NCI-H748 (cell line): ENCODE measurements around the gene APRT.

Source experiments
- DNase-seq: peaks from one replicate; lab custom pipeline; 2025; ENCODE audit not compliant: unreplicated experiment; lab: John Stamatoyannopoulos, UW

The APRT gene

GRCh38 chr16:88842308-88842756, 30.6 kb upstream of the APRT start:
- no peak for DNase-seq

- no peak for DNase-seq
Measured at GRCh38 chr16:88841521-88842307, 30.0 kb upstream of the APRT start.

GRCh38 chr16:88840600-88841215, 29.0 kb upstream of the APRT start:
- DNase-seq = no peak

DNA sequence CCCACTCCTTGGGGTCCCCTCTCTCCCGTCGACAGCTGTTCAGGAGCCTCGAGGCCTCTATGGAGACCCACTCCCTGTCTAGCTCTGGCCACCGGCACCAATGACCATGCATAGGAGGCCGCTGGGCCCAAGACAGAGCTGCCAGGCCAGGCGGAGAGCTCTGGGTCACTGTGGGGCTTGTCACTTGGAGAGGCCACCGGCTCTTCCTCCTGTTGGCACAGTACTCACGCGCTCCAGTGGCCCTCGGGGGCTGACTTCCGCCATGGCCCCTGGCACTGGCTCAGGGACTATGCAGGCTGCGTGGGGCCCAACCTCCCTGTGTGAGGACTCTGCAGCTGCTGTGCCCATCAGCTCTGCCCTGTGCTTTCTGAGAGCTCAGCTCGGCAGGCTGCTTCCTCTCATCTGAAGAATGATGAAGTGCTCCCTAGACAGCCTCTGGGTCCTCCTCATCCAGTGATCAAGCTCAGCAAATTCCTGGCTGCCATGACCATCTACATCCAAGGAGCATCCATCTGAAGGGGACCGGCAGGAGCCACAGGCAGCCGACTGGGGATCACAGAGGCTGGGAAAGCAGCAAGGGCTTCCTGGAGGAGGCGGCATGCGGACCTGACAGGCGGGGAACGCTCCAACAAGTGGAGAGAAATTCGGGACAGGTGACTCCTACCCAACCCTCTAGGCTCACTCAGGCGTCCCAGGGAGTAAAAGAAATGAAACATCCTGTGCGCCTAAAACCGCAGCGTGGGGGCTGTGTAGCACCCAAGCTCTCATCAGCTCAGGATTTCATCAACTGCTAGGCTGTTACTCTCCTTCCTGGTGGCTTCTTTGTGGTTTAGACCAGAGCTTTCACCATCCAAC, 28.2 kb upstream of the APRT start:
- DNase-seq = no peak

DNA sequence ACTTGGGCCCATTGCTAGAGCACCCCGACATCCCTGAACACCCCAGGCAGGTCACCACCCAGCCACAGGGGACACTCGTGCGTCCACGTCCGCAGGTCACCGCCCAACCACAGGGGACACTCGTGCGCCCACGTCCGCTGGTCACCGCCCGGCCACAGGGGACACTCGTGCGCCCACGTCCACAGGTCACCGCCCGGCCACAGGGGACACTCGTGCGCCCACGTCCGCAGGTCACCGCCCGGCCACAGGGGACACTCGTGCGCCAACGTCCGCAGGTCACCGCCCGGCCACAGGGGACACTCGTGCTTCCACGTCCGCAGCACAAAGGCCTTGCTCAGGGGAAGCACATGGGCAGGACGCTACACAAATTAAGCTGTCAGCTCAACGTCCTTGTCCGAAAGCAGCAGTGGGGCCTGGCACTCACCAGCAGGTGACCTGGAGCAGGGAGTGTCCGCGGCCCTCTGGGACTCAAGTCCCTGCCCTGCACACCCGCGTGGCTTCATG, 27.4 kb upstream of the APRT start:
- DNase-seq = no peak

- no peak for DNase-seq
Measured at GRCh38 chr16:88838566-88838965, 26.8 kb upstream of the APRT start.

- no peak for DNase-seq
Measured at GRCh38 chr16:88837806-88838205, 26.1 kb upstream of the APRT start.

GRCh38 chr16:88836791-88837190, 25.1 kb upstream of the APRT start:
- no peak for DNase-seq

- DNase-seq = no peak
Measured at GRCh38 chr16:88835818-88836217, 24.1 kb upstream of the APRT start.

DNA sequence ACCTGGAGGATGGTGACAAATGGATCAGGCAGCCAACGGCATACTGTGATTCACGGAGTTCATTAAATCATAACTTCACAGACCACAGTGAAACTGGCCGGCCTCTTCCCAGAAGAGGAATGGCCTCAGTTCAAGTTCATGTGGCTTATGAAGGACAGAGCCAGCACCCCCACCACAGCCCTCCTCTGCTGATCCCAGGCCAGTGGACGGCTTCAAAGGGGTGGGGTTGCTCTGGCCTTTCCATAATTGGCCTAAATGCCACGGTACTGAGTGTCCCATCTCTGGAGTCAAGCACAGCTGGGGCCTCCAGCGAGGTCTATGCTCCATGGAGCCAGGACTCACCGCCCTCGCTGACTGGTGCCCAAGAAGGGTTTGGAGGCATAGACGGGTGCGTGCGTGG, 23.7 kb upstream of the APRT start:
- no peak for DNase-seq

DNA sequence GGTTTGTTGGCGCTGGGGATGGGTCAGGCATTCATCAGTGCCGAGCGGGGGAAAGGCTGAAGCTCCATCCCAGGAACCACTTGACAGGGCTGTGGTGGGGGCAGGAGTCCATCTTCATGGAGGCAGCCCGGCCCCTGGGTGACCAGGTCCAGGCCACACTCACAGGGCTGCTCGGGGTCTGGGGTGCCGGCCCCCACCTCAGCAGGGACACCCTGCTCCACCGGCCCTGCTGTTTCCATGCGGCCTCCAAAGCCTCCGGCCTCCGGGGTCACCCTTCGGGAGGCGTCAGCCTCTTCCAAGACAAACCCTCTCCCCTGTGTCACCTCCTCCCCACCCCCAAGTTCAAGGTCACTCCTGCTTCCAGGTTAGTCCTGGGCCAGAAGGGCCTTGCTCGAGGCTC, 22.9 kb upstream of the APRT start:
- no peak for DNase-seq

DNA sequence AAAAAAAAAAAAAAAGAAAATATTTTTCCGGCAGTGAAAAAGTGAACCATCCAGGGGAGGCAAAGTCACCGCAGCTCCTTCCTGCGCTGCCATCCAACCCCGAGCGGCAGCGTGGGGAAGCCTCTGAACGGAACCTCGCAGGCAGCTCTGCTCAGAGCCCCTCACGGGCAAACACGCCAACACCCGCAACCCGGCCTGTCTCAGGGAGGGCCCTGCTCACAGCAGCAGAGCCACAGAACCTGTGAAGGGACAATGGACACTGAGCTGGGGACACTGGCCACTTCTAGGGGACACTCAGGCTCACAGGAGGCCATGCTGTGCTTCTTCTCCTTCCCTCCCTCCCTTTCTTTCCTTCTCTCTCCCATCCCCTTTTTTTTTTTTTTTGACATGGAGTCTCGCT, 21.4 kb upstream of the APRT start:
- no peak for DNase-seq

- no peak for DNase-seq
Measured at GRCh38 chr16:88831838-88832237, 20.1 kb upstream of the APRT start.

DNA sequence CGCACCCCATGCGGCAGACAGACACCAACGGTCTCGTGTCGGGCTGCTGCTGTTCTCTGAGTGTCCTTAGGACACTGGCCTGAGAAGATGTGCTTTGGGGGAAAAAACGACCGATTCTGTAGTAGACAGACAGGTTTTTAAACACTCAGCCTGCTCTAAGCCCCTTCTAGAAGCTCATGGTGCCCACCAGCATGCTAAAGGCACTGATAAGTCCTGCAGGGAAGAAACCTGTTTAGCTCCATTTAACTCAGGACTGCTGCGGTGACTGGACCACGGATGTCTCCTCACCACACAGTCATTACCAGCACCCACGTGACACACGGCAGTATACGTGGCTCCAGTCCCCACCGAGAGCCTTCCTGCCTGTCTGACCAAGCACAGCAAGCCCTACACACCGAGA, 19.1 kb upstream of the APRT start:
- no peak for DNase-seq

DNA sequence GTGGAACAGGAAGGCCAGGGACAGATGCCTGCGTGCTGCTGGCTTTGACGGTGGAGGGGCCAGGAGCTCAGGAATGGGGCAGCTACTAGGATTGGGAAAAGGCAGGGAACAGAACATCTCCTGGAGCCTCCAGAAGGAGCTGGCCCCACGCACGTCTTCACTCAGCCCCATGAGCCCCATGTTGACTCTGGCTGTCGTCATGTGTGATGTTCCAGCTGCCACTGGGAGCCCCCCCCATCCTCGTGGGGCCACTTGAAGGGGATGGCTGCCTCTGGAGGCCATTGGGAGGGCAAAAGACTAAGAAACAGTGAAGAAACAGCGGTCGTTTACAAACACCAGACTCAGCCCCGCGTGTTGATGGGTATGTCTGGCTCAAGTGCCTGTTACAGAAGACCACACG, 18.5 kb upstream of the APRT start:
- DNase-seq = no peak

DNA sequence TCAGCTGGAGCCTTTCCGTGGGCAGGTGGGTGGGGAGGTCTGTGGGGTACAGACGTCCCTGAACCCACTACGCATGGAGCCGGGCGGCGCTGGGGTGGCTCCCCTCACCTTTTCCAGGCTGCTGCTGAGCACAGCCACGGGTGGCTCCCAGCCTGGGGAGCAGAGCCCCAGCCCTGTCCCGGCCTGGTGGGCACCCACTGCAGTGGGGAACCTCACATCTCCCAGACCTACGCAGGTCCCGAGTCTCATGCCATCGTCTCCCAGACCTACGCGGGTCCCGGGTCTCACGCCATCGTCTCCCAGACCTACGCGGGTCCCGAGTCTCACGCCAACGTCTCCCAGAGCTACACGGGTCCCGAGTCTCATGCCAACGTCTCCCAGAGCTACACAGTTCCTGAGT, 17.0 kb upstream of the APRT start:
- no peak for DNase-seq

GRCh38 chr16:88827727-88828126, 16.0 kb upstream of the APRT start:
- no peak for DNase-seq

DNA sequence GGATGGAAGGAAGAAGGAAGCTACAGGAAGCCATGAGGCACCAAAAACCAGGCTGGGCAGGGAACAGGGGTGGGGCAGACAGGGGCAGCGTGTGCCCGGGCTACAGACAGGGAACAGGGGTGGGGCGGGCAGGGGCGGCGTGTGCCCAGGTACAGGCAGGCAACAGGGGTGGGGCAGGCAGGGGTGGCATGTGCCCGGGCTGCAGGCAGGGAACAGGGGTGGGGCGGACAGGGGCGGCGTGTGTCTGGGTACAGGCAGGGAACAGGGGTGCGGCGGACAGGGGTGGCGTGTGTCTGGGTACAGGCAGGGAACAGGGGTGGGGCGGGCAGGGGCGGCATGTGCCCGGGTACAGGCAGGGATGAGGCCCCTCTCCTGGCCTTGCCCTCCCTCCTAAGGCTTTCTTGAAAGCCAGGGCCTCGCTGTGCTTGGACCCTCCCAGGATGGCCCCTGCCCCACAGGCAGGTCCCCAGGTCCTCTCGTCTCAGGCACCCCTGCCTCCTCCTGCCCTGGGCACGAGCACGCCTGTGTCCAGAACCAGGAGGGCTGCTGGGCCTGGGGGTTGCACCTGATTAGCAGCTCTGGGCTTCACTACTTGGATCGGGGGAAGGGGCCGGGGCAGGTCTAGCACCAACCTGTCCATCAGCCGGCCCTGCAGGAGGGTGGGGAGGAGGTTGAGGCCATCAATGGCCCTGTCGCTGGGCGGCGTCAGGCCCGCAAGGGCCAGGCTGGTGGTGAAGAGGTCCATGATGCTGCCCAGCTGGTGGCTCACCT, 14.5 kb upstream of the APRT start:
- no peak for DNase-seq

DNA sequence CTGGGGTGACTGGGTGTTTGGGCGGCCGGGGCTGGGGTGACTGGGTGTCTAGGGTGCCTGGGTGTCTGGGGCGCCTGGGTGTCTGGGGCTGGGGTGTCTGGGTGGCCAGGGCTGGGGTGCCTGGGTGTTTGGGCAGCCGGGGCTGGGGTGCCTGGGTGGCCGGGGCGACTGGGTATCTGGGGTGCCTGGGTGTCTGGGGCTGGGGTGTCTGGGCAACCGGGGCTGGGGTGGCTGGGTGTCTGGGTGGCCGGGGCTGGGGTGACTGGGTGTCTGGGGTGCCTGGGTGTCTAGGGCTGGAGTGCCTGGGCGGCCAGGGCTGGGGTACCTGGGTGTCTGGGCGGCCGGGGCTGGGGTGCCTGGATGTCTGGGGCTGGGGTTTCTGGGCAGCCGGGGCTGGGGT, 13.4 kb upstream of the APRT start:
- DNase-seq = no peak

GRCh38 chr16:88824256-88825077, 12.7 kb upstream of the APRT start:
- no peak for DNase-seq
